ENCODE results near the gene POU5F1. TPM values are rescaled to one million over a fixed set of nuclear protein-coding genes. Genes with fewer than 3 reads are reported as not detected.
"Not testable (repeated sequence)": the region's sequence is repeated elsewhere in the genome, so short reads cannot be mapped to it uniquely, and the experiment has no call there.

Gene POU5F1
- total RNA-seq, 1 donor from 2014 or later, result 1.0 TPM

GRCh38 chr6:31193206-31193605 lies 22.7 kb upstream of the POU5F1 start:
- intact Hi-C loops (cut with DNase I), result no loop called here
- DNase-seq (ENCODE audit: low spot score), result no peak

- intact Hi-C loops (cut with DNase I), result loop anchor here (1.0 kb wide), 1 partner anchor 55 kb away; no protein-coding TSS in a partner anchor
- not testable (repeated sequence) for DNase-seq (ENCODE audit: low spot score)
These were observed 22.1 kb upstream of the POU5F1 start for GRCh38 chr6:31192431-31193105.

DNA sequence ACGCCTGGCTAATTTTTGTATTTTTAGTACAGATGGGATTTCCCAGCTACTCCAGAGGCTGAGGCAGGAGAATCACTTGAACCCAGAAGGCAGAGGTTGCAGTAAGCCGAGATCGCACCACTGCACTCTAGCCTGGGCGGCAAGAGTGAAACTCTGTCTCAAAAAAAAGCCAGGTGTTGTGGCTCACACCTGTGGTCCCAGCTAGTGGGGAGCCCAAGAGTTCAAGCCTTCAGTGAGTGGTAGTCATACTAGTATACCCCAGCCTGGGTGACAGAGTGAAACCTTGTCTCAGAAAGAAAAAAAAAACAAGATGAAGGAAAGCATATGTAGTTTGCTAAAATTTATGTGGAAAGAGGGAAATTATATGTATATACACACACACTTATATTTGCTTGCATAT lies 20.0 kb upstream of the POU5F1 start:
- DNase-seq (ENCODE audit: low spot score), result no peak

DNA sequence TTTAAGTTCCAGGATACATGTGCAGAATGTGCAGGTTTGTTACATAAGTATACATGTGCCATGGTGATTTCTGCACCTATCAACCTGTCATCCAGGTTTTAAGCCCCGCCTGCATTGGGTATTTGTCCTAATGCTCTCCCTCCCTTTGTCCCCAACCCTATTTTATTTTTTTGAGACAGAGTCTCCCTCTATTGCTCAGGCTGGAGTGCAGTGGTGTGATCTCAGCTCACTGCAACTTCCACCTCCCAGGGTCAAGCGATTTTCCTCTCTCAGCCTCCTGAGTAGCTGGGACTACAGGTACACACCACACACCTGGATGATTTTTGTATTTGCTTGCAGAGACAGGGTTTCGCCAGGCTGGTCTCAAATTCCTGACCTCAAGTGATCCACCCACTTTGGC lies 18.7 kb upstream of the POU5F1 start:
- DNase-seq (ENCODE audit: low spot score); intact Hi-C loops (cut with DNase I): not testable (repeated sequence)

More for the DNA sequence above, 20.0 kb upstream of the POU5F1 start:
- intact Hi-C loops (cut with DNase I), result loop anchor here (2.0 kb wide), 1 partner anchor 32 kb away; the partner anchor contains the start of gene TCF19

DNA sequence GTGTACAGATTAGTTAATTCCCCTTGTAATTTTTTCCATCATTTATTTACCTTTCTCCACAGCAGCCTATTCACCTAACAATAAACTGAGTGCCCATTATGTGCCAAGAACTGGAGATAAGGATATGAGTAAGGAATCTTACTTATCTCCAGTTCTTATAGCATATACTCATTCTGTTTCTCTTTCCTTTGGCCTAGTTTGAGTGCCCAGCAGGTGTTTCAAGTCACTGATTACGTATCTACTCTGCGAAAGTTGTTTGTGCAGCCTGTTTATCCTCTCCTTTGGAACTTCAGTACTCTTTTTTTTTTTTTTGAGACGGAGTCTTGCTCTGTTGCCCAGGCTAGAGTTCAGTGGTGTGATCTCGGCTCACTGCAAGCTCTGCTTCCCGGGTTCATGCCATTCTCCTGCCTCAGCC lies 17.3 kb upstream of the POU5F1 start:
- DNase-seq (ENCODE audit: low spot score), result no peak
- intact Hi-C loops (cut with DNase I), result no loop called here

DNA sequence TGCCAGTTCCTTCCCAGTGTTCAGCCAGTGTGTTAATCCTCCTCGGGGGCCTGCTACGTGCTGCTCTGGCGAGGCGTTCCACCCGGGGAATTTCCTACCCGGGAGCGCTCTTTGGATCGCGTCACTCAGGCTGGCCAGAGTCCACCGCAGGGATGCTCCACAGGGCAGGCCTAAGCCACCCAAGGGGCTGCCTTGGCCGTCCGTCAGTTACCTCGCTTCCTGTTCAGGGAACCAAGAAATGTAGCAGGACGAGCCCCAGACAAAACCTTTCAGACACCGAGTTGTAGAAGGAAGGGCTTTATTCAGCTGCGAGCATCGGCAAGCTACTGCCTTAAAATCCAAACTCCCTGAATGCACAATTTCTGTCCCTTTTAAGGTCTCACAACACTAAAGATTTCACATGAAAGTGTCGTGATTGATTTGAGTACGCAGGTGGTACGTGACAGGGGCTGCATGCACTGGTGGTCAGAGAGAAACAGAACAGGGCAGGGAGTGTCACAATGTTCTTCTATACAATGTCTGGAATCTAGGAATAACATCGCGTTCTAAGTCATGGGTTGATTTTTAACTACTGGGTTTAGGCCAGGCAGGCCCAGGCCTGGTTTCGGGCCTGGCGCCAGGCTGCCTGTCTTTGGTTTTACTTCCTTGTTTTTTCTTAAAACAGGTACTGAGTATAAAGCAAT lies 15.7 kb upstream of the POU5F1 start:
- DNase-seq (ENCODE audit: low spot score), result peak; percentile 86
- intact Hi-C loops (cut with DNase I), result no loop called here

DNA sequence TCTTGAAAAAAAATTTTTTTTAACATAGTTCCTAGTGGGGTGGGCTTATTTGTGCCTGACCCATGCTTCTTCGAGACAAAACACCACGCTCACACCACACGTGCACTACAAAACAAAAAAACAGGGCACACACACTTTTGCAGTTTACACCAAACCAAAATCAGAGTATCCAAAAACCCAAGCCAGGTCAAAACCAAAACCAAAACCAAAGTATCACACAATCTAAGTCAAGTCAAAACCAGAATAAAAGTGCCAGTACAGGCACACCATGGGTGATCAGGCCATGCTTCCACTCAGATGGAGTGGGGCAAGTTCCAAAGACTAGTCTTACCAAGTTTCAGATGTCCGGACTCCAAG lies 15.2 kb upstream of the POU5F1 start:
- intact Hi-C loops (cut with DNase I); DNase-seq (ENCODE audit: low spot score): not testable (repeated sequence)

GRCh38 chr6:31183859-31184258 lies 13.4 kb upstream of the POU5F1 start:
- intact Hi-C loops (cut with DNase I), result not testable (repeated sequence)

GRCh38 chr6:31183287-31183686 lies 12.8 kb upstream of the POU5F1 start:
- intact Hi-C loops (cut with DNase I); DNase-seq (ENCODE audit: low spot score): not testable (repeated sequence)

More at GRCh38 chr6:31183859-31184258, 13.4 kb upstream of the POU5F1 start:
- DNase-seq (ENCODE audit: low spot score), result not testable (repeated sequence)

DNA sequence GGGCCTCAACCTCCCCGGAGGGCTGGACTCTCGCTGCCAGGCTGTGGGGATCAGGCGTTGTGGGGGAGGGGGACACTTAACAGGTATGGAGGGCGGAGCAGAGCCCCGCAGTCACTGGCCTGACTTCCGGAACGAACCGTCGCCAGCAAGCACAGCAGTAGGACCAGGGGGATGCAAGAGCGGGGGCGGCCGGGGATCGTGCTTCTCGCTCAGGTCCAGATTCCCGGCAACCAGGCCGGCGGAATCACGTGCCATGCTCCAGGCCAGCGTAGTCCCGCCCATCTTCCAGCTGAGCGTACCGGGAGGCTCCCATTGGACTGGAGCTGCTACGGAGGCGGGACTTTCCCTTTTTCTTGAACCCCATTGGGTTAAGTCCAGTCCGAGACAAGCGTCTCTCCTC lies 10.0 kb upstream of the POU5F1 start:
- intact Hi-C loops (cut with DNase I), result no loop called here
- DNase-seq (ENCODE audit: low spot score), result no peak

- intact Hi-C loops (cut with DNase I), result no loop called here
- DNase-seq (ENCODE audit: low spot score), result no peak
These were observed 9.4 kb upstream of the POU5F1 start for GRCh38 chr6:31179896-31180295.

GRCh38 chr6:31179042-31179386 lies 8.5 kb upstream of the POU5F1 start:
- no peak for DNase-seq (ENCODE audit: low spot score)
- intact Hi-C loops (cut with DNase I), result no loop called here

DNA sequence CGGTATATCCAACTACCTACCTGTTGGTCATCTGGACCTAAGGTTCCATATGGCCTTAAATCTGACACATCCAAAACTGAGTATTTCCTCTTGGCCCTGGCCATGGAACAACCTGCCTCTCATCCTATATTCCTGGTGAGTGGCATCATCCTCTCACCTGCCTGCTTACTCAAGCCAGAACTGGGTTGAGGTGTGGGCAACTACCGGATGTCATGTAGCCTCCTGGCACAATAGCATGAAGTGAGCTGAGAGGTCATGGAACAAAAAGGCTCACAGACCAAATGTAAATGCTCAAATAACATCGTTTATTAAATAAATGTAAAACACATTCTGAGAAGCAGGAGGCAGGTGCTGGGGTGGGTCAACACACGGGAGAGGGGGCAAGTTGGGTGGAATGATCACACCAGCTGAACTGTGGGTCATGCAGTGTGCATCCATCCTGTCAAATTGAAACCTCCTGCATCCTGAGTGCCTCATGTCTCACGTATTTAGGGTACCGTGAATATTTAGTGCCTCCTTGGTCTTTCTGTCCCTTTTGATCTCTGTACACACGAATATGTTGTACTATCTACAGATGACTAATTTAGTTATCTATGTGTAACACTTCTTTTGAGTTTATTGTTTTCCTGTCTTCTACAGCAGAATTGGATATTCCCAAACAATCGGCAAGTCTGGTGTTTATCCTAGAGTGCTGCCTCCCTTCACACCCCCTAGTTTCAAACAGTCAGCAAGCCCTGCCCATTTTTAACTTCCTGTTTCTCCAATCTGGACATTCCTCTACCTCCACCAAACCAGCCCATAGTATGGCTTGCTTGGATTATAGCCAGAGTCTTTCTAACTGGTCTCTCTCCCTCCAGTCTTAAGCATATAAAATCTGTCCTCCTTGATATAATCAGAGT lies 7.9 kb upstream of the POU5F1 start:
- no peak for DNase-seq (ENCODE audit: low spot score)
- intact Hi-C loops (cut with DNase I), result no loop called here

GRCh38 chr6:31175971-31176370 lies 5.5 kb upstream of the POU5F1 start:
- DNase-seq (ENCODE audit: low spot score), result no peak
- intact Hi-C loops (cut with DNase I), result no loop called here

DNA sequence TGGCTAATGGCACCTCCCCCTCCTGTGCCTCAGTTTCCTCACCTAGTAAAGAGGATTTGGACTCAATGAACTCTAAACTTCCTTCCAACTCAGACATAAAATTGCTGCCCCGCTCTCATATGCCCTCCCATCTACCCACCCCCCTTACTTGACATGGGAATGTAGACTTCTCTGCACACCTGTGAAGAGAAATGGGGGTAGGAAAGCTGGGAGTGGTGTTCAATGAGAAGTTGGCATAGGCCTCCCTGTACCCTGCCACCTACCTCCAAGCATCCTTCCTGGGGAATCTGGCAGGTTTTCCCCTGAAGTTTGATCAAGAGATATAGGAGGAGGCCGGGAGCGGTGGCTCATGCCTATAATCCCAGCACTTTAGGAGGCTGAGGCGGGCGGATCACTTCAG lies 3.9 kb upstream of the POU5F1 start:
- intact Hi-C loops (cut with DNase I), result no loop called here
- no peak for DNase-seq (ENCODE audit: low spot score)

DNA sequence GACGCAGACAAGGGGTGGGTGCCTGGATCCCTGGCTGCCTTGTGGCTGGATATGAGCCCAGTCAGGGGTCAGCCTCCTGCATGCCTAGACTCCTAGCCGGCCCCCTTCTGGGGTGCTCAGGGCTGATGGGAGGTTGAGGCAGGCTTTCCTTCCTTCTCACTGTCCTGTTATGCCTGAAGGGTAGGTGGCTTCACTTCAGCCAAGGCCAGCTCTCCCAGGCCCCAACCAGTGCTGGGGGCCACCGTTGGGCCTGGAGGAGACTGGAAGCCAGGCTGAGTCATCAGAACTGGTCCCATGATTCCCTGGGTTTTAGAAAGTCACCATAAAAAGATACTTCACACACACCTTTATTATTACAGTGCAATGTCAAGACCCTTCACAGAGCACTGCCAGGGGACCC lies 2.9 kb upstream of the POU5F1 start:
- intact Hi-C loops (cut with DNase I), result no loop called here

DNA sequence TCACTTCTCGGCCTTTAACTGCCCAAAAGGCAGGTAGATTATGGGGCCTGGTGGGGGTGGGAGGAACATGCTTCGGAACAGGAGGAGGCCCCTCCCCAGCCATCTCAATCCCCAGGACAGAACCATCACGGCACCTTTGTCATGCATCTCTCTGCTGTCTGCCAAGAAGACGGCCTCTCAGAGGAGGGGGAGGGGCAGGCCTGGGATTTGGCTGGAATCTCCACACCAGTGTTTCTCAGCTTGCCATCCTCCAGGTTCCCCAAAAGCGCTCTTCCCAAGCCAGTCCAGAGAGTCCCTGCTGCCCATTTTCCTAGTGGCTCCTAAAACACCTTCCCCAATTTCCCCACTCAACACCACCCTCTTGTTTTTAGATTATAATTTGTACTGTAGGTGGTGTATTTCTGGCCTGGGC lies 2.5 kb upstream of the POU5F1 start:
- intact Hi-C loops (cut with DNase I), result no loop called here
- no peak for DNase-seq (ENCODE audit: low spot score)

More for the DNA sequence above, 2.9 kb upstream of the POU5F1 start:
- DNase-seq (ENCODE audit: low spot score), result no peak

DNA sequence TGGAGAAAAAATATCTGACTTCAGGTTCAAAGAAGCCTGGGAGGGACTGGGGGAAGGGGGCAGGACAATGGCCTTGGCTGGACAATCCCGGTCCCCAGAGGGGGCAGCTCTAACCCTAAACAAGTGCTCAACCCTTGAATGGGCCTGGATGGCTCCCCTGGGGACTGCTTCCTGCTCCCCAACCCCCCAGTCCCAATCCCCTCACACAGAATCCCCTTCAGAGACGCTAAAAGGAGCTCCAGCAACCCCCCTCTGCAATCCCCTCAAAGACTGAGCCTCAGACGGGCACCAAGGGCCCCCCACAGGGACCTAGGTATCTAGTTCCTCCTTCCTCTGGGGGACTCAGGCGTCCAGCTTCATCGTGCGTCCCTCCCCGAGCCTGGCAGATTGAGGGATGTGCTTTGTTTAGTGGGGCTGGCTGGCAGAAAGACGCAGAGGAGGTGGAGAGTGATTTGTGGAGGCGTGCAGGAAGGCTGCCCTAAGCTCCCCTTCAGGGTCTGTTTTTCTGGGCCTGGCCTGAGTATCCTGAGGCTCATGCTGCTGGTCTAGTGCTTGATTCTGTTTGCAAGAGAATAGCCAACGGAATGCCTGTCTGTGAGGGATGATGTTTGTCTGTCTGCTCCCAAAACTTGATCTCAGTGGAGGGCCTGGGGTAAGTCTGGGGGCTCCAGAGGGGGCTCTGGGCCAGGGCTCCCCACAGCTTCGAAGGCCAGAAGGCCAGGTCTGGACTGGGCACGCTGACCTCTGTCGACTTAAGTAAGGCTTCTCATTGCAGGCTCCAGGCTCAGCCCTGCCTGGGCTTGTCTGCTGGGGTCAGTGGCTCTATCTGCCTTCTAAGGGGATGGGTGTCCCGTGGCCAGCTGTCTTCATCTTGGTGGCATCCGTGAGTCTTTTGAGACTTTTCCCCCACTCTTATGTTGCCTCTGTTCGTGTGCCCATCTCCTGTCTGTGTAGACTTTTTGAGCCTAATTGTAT lies 1.7 kb upstream of the POU5F1 start:
- intact Hi-C loops (cut with DNase I), result no loop called here
- DNase-seq (ENCODE audit: low spot score), result no peak

GRCh38 chr6:31170987-31171671 lies 647 bp upstream of the POU5F1 start:
- intact Hi-C loops (cut with DNase I), result no loop called here
- DNase-seq (ENCODE audit: low spot score), result no peak

Data from cardiac septum (tissue), 1 donor.